ENCODE measurements around the gene TTC12. TPM values are rescaled to one million over a fixed set of nuclear protein-coding genes. Genes with fewer than 3 reads are reported as not detected.

Gene TTC12
- total RNA-seq, 1 donor from 2014 or later, result 49.1 TPM

- no peak for DNase-seq (ENCODE audit: low spot score in 2 of 2, unreplicated experiment in 2 of 2)
- Mint-ChIP-seq H3K36me3 (peaks cover 54% of the 10 kb centered on the region), H3K27me3 (ENCODE audit: low read depth) (no peaks in the 10 kb centered on the region), H3K27ac (peak overlapping the region; percentile 76), H3K4me3 (no peak overlapping the region), H3K9me3 (peaks cover 13% of the 10 kb centered on the region), H3K4me1 (peaks cover 37% of the 10 kb centered on the region)
- no peak for TF ChIP-seq CTCF (IDR thresholded peaks at IDR 0.05; ENCODE audit: unreplicated experiment)
Observed at GRCh38 chr11:113332023-113332422, 17.6 kb downstream of the TTC12 start.

- TF ChIP-seq CTCF (IDR thresholded peaks at IDR 0.05; ENCODE audit: unreplicated experiment), result no peak
- H3K4me3 Mint-ChIP-seq, result no peak overlapping the region
Observed at GRCh38 chr11:113332638-113333329, 18.4 kb downstream of the TTC12 start.

GRCh38 chr11:113334183-113334582, 19.8 kb downstream of the TTC12 start:
- Mint-ChIP-seq H3K36me3 (peaks cover 42% of the 10 kb centered on the region), H3K4me1 (peaks cover 37% of the 10 kb centered on the region)

More at GRCh38 chr11:113332638-113333329, 18.4 kb downstream of the TTC12 start:
- no peak for DNase-seq (ENCODE audit: low spot score in 2 of 2, unreplicated experiment in 2 of 2)
- H3K27ac Mint-ChIP-seq, result peak overlapping the region; percentile 76
- peaks cover 53% of the 10 kb centered on the region for H3K36me3 Mint-ChIP-seq
- H3K27me3 Mint-ChIP-seq (ENCODE audit: low read depth), result no peaks in the 10 kb centered on the region
- peaks cover 16% of the 10 kb centered on the region for H3K9me3 Mint-ChIP-seq
- peaks cover 37% of the 10 kb centered on the region for H3K4me1 Mint-ChIP-seq

GRCh38 chr11:113338730-113339129, 24.3 kb downstream of the TTC12 start:
- DNase-seq (ENCODE audit: low spot score in 2 of 2, unreplicated experiment in 2 of 2), result no peak
- TF ChIP-seq CTCF (IDR thresholded peaks at IDR 0.05; ENCODE audit: unreplicated experiment), result no peak
- H3K4me3 Mint-ChIP-seq, result no peak overlapping the region

More at GRCh38 chr11:113334183-113334582, 19.8 kb downstream of the TTC12 start:
- no peak for TF ChIP-seq CTCF (IDR thresholded peaks at IDR 0.05; ENCODE audit: unreplicated experiment)
- DNase-seq (ENCODE audit: low spot score in 2 of 2, unreplicated experiment in 2 of 2), result no peak
- Mint-ChIP-seq H3K27ac (no peak overlapping the region), H3K4me3 (no peak overlapping the region), H3K27me3 (ENCODE audit: low read depth) (no peaks in the 10 kb centered on the region), H3K9me3 (peaks cover 16% of the 10 kb centered on the region)

GRCh38 chr11:113339929-113340589, 25.7 kb downstream of the TTC12 start:
- Mint-ChIP-seq H3K27ac (no peak overlapping the region), H3K36me3 (peaks cover 58% of the 10 kb centered on the region), H3K9me3 (peaks cover 16% of the 10 kb centered on the region), H3K4me1 (peaks cover 10% of the 10 kb centered on the region), H3K27me3 (ENCODE audit: low read depth) (no peaks in the 10 kb centered on the region), H3K4me3 (no peak overlapping the region)
- DNase-seq (ENCODE audit: low spot score in 2 of 2, unreplicated experiment in 2 of 2), result no peak
- no peak for TF ChIP-seq CTCF (IDR thresholded peaks at IDR 0.05; ENCODE audit: unreplicated experiment)

More at GRCh38 chr11:113338730-113339129, 24.3 kb downstream of the TTC12 start:
- Mint-ChIP-seq H3K9me3 (peaks cover 16% of the 10 kb centered on the region), H3K4me1 (peaks cover 6% of the 10 kb centered on the region), H3K27me3 (ENCODE audit: low read depth) (no peaks in the 10 kb centered on the region), H3K27ac (no peak overlapping the region), H3K36me3 (peaks cover 57% of the 10 kb centered on the region)
